HepG2 (cell line): Measurements from ENCODE around the gene MPV17L2. TPM values are rescaled to one million over a fixed set of nuclear protein-coding genes. Genes with fewer than 3 reads are reported as not detected.

Source experiments
- ATF1 ChIP-seq: IDR thresholded peaks from 2 replicates; pipeline ENCODE4 v1.6.1; 2016; ENCODE audit warnings: mild to moderate bottlenecking, control low read depth
- BORCS8-MEF2B ChIP-seq: sonication (generic); formaldehyde crosslinking; IDR thresholded peaks from 2 replicates; pipeline ENCODE4 v1.8.0; 2022; ENCODE audit warnings: mild to moderate bottlenecking, missing genetic modification reagents
- FOXK1 ChIP-seq: sonication (generic); formaldehyde crosslinking; IDR thresholded peaks from 2 replicates; pipeline ENCODE4 v1.4.0; 2020; ENCODE audit warnings: low read depth, missing genetic modification reagents, borderline replicate concordance
- GMEB1 ChIP-seq: sonication (generic); formaldehyde crosslinking; IDR thresholded peaks from 2 replicates; pipeline ENCODE4 v1.5.1; 2020; ENCODE audit warnings: missing genetic modification reagents, mild to moderate bottlenecking, borderline replicate concordance
- GTF3A ChIP-seq: sonication (generic); formaldehyde crosslinking; conservative IDR thresholded peaks from 2 replicates; pipeline ENCODE4 v1.4.0; 2020; ENCODE audit warnings: mild to moderate bottlenecking, missing genetic modification reagents
- GZF1 ChIP-seq: sonication (generic); formaldehyde crosslinking; IDR thresholded peaks from 2 replicates; pipeline ENCODE4 v1.5.1; 2020; ENCODE audit warnings: mild to moderate bottlenecking, missing genetic modification reagents
- IRF2 ChIP-seq: IDR thresholded peaks from 2 replicates; pipeline ENCODE4 v1.6.1; 2018; ENCODE audit warnings: missing genetic modification reagents, missing compliant biosample characterization
- MIER2 ChIP-seq: IDR thresholded peaks from 2 replicates; pipeline ENCODE4 v1.6.1; 2016; ENCODE audit warnings: missing biosample characterization, missing genetic modification reagents
- NR2F1 ChIP-seq, 2 experiments: fragments of 450-650 bp in 1 of 2; formaldehyde crosslinking in 1 of 2; IDR thresholded peaks; 2 replicates each; pipeline versions ENCODE4 v1.5.0 to v1.6.1; 2016 to 2020; ENCODE audit warnings: mild to moderate bottlenecking in 1 of 2, missing compliant biosample characterization in 1 of 2, missing genetic modification reagents in 1 of 2, moderate library complexity in 1 of 2
- RFXANK ChIP-seq: IDR thresholded peaks from 2 replicates; pipeline ENCODE4 v1.6.1; 2016
- RXRA ChIP-seq: sonication (generic); formaldehyde crosslinking; IDR thresholded peaks from 2 replicates; pipeline ENCODE4 v1.5.1; 2020; ENCODE audit warnings: missing genetic modification reagents
- SAP130 ChIP-seq: IDR thresholded peaks from 2 replicates; pipeline ENCODE4 v1.6.1; 2016; ENCODE audit warnings: low read depth
- SIN3A ChIP-seq: IDR thresholded peaks from 2 replicates; pipeline ENCODE4 v1.6.1; 2011; ENCODE audit warnings: low read depth, mild to moderate bottlenecking, control low read depth, low read length, borderline replicate concordance
- ZNF451 ChIP-seq: sonication (generic); formaldehyde crosslinking; IDR thresholded peaks from 2 replicates; pipeline ENCODE4 v1.5.0; 2020; ENCODE audit warnings: mild to moderate bottlenecking, missing genetic modification reagents
- ZNF629 ChIP-seq: sonication (generic); formaldehyde crosslinking; conservative IDR thresholded peaks from 2 replicates; pipeline ENCODE4 v1.5.0; 2020; ENCODE audit warnings: missing genetic modification reagents
- polyA plus RNA-seq, 8 experiments: library from polyadenylated mRNA; depleted of rRNA in 3 of 8; stranded (reverse) in 7 of 8; unstranded in 1 of 8; fragments of >200 nt; fragmentation: Illumina TruSeq in 4 of 8; extraction: Trizol in 4 of 8; gene quantifications; 2 replicates each; pipeline versions ENCODE4 v1.2.1 to v1.2.3, GENCODE V29; 2011 to 2016; ENCODE audit warnings: low read depth in 4 of 8, missing spikeins in 1 of 8, mixed read lengths in 1 of 8; ENCODE audit not compliant: insufficient read depth in 1 of 8
- total RNA-seq, 5 experiments: library from RNA; depleted of rRNA; stranded (reverse); fragments of >200 nt; fragmentation: Illumina TruSeq; extraction: Trizol; gene quantifications; 2 replicates each; pipeline ENCODE4 v1.2.3, GENCODE V29; 2016; ENCODE audit warnings: low read depth in 1 of 5
- TF ChIP-seq, protein P1 (sequence below): sonication (generic); formaldehyde crosslinking; IDR thresholded peaks from 2 replicates; pipeline ENCODE4 v1.8.1; 2023; ENCODE audit warnings: mild to moderate bottlenecking, missing genetic modification reagents
- TF ChIP-seq, protein P2 (sequence below): sonication (generic); formaldehyde crosslinking; IDR thresholded peaks from 2 replicates; pipeline ENCODE4 v1.9.0; 2021; ENCODE audit warnings: missing genetic modification reagents, borderline replicate concordance
- TF ChIP-seq, protein P3 (sequence below): IDR thresholded peaks from 2 replicates; pipeline ENCODE4 v1.4.0; 2020; ENCODE audit warnings: mild to moderate bottlenecking, missing genetic modification reagents
- TF ChIP-seq, protein P4 (sequence below): IDR thresholded peaks from 2 replicates; pipeline ENCODE4 v1.6.1; 2016; ENCODE audit warnings: missing biosample characterization, missing genetic modification reagents, low read depth

MPV17L2 gene
- total and polyA plus RNA-seq, 2 of the 13 experiments (the other 11 are each of a cell fraction or from before 2014, with no cell fraction given) = 13.6 to 16.7 TPM

DNA sequence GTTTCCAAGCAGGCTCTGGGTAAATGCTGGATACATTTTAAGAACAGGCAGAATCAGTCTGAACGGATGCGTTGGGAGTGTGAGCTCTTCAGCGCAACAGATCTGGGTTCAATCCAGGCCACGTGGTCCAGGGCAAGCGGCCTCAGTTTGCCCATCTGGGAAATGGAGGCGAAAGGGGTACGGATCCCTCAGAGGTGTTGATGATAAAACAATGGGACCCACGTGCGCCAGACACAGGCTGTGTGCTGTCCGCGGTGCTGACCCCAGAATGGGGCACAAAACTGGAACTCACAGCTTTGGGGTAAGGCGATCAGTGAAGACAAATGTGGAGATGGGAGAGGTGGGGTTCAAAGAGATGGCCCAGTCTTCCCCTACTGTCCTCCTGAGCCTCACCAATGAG is 46.3 kb downstream of the MPV17L2 start (continued):
- peak; percentile 25; the same call in 1 of the 2 replicates for TF ChIP-seq FOXK1 (CRISPR knock-in tag)
- no peak for TF ChIP-seq RFXANK (CRISPR knock-in tag)
- TF ChIP-seq, protein P1, sequence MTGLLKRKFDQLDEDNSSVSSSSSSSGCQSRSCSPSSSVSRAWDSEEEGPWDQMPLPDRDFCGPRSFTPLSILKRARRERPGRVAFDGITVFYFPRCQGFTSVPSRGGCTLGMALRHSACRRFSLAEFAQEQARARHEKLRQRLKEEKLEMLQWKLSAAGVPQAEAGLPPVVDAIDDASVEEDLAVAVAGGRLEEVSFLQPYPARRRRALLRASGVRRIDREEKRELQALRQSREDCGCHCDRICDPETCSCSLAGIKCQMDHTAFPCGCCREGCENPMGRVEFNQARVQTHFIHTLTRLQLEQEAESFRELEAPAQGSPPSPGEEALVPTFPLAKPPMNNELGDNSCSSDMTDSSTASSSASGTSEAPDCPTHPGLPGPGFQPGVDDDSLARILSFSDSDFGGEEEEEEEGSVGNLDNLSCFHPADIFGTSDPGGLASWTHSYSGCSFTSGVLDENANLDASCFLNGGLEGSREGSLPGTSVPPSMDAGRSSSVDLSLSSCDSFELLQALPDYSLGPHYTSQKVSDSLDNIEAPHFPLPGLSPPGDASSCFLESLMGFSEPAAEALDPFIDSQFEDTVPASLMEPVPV (CRISPR knock-in tag) = no peak
- no peak for TF ChIP-seq NR2F1 (CRISPR knock-in tag; IDR thresholded peaks at IDR 0.05)
- TF ChIP-seq, protein P2, sequence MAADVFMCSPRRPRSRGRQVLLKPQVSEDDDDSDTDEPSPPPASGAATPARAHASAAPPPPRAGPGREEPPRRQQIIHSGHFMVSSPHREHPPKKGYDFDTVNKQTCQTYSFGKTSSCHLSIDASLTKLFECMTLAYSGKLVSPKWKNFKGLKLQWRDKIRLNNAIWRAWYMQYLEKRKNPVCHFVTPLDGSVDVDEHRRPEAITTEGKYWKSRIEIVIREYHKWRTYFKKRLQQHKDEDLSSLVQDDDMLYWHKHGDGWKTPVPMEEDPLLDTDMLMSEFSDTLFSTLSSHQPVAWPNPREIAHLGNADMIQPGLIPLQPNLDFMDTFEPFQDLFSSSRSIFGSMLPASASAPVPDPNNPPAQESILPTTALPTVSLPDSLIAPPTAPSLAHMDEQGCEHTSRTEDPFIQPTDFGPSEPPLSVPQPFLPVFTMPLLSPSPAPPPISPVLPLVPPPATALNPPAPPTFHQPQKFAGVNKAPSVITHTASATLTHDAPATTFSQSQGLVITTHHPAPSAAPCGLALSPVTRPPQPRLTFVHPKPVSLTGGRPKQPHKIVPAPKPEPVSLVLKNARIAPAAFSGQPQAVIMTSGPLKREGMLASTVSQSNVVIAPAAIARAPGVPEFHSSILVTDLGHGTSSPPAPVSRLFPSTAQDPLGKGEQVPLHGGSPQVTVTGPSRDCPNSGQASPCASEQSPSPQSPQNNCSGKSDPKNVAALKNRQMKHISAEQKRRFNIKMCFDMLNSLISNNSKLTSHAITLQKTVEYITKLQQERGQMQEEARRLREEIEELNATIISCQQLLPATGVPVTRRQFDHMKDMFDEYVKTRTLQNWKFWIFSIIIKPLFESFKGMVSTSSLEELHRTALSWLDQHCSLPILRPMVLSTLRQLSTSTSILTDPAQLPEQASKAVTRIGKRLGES (CRISPR knock-in tag) = no peak
- TF ChIP-seq GMEB1 (CRISPR knock-in tag) = no peak
- TF ChIP-seq GTF3A = no peak
- no peak for TF ChIP-seq ZNF451 (CRISPR knock-in tag)
- TF ChIP-seq, protein P3, sequence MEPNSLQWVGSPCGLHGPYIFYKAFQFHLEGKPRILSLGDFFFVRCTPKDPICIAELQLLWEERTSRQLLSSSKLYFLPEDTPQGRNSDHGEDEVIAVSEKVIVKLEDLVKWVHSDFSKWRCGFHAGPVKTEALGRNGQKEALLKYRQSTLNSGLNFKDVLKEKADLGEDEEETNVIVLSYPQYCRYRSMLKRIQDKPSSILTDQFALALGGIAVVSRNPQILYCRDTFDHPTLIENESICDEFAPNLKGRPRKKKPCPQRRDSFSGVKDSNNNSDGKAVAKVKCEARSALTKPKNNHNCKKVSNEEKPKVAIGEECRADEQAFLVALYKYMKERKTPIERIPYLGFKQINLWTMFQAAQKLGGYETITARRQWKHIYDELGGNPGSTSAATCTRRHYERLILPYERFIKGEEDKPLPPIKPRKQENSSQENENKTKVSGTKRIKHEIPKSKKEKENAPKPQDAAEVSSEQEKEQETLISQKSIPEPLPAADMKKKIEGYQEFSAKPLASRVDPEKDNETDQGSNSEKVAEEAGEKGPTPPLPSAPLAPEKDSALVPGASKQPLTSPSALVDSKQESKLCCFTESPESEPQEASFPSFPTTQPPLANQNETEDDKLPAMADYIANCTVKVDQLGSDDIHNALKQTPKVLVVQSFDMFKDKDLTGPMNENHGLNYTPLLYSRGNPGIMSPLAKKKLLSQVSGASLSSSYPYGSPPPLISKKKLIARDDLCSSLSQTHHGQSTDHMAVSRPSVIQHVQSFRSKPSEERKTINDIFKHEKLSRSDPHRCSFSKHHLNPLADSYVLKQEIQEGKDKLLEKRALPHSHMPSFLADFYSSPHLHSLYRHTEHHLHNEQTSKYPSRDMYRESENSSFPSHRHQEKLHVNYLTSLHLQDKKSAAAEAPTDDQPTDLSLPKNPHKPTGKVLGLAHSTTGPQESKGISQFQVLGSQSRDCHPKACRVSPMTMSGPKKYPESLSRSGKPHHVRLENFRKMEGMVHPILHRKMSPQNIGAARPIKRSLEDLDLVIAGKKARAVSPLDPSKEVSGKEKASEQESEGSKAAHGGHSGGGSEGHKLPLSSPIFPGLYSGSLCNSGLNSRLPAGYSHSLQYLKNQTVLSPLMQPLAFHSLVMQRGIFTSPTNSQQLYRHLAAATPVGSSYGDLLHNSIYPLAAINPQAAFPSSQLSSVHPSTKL (CRISPR knock-in tag) = peak; percentile 9; the same call in 1 of the 2 replicates
- TF ChIP-seq BORCS8-MEF2B (CRISPR knock-in tag) = no peak
- TF ChIP-seq IRF2 (CRISPR knock-in tag) = no peak
- peak; percentile 84 for TF ChIP-seq ZNF629 (CRISPR knock-in tag)
- TF ChIP-seq, protein P4, sequence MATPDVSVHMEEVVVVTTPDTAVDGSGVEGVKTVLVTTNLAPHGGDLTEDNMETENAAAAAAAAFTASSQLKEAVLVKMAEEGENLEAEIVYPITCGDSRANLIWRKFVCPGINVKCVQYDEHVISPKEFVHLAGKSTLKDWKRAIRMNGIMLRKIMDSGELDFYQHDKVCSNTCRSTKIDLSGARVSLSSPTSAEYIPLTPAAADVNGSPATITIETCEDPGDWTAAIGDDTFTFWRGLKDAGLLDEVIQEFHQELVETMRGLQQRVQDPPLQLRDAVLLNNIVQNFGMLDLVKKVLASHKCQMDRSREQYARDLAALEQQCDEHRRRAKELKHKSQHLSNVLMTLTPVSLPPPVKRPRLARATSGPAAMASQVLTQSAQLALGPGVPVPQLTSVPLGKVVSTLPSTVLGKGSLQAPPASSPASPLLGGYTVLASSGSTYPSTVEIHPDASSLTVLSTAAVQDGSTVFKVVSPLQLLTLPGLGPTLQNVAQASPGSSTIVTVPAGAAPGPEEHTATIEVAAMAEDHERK (CRISPR knock-in tag) = no peak
- TF ChIP-seq SAP130 (CRISPR knock-in tag) = peak; percentile 62
- 0 out of 2 replicates have a peak, but pooled peaks have one; percentile 39 for TF ChIP-seq SIN3A
- no peak for TF ChIP-seq ATF1
- TF ChIP-seq RXRA (CRISPR knock-in tag) = no peak
- peak; percentile 93 for TF ChIP-seq MIER2
- TF ChIP-seq GZF1 (CRISPR knock-in tag) = no peak
